Measurements from ENCODE around the gene OPCML. TPM values are rescaled to one million over a fixed set of nuclear protein-coding genes. Genes with fewer than 3 reads are reported as not detected.

The OPCML gene
- total RNA-seq, 1 donor: under 0.01 TPM

DNA sequence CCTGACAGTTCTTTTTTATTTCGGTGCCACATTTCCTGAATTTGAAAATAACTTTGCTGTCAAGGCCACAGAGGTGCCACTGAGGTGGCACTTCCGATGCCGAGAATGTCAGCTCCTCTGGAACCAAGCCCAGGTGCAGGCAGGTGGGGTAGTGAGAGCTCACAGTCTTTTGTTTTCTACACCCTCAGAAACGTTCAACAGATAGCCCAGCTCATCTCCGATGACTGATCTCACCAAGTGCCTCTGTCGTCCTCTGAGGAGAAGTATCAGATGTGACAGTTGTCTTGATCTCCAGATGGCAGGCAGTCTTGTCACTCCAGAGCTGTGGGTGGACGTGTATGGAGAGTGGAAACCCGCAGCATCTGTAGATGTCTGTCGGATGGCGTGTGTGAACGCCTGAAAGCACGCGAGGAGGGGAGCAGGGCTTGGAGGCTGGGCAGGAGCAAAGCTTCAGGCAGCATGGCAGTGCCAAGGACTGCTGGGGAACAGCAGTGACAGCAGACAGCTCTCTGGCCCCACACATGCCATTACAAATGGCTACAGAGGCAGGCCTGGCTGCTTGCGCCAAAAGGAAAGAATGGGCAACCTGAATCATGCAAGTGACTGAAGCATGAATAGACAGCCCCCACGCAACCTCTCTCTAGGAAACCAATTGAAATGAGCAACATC is 877.0 kb downstream of the OPCML start:
- Histone ChIP-seq H3K9me3 (ENCODE audit: low read depth, low read length) (no peaks in the 10 kb centered on the region), H3K4me1 (ENCODE audit: insufficient read depth, low read length) (no peaks in the 10 kb centered on the region), H3K27me3 (ENCODE audit: insufficient read depth, low read length) (no peaks in the 10 kb centered on the region), H3K4me3 (ENCODE audit: low read length) (no peak overlapping the region)

DNA sequence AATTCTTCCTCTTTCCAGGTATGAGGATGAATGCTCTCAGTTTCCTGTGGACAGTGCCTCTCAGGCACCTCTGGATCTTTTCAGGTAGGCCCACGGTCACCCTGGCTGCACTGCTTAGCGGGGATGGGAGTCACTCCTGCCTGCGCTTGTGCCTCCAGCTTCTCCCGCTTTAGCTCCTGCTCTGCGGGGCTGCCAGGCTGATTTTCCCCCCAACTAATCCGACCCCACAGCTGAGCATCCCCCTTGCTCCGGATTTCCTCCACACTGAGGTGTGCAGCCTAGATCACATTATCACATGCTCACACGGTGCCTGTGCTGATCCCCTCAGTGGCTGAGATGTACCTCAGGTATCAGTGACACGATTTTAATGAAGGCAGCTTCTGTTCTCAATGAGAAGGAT is 879.1 kb downstream of the OPCML start:
- no peaks in the 10 kb centered on the region for H3K27me3 ChIP-seq (ENCODE audit: insufficient read depth, low read length)
- H3K9me3 ChIP-seq (ENCODE audit: low read depth, low read length): no peaks in the 10 kb centered on the region
- H3K4me1 ChIP-seq (ENCODE audit: insufficient read depth, low read length): no peaks in the 10 kb centered on the region
- no peak overlapping the region for H3K4me3 ChIP-seq (ENCODE audit: low read length)

- Histone ChIP-seq H3K9me3 (ENCODE audit: low read depth, low read length) (no peaks in the 10 kb centered on the region), H3K4me3 (ENCODE audit: low read length) (no peak overlapping the region), H3K27me3 (ENCODE audit: insufficient read depth, low read length) (no peaks in the 10 kb centered on the region), H3K4me1 (ENCODE audit: insufficient read depth, low read length) (no peaks in the 10 kb centered on the region)
These were observed 881.2 kb downstream of the OPCML start for GRCh38 chr11:132650969-132651720.

DNA sequence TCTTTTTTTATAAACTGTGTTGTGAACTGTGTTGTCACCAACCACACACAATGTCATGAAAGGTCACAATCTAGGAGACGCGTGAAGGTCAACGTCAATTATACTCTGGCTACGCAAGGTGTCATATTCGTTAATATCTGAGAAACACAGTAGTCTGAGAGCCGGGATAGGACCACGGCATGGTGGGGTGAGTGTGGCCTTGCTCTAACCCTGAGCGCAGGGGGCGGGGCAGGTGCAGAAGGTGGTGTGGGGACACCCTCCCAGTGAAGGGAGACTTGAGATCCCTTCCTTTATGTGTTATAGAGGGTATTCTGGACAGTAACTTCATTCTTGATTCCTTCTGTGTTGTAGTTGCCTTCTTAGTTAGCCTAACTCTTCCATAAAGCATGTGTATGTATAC is 883.0 kb downstream of the OPCML start:
- H3K27me3 ChIP-seq (ENCODE audit: insufficient read depth, low read length): no peaks in the 10 kb centered on the region
- no peaks in the 10 kb centered on the region for H3K9me3 ChIP-seq (ENCODE audit: low read depth, low read length)
- H3K4me3 ChIP-seq (ENCODE audit: low read length): no peak overlapping the region
- no peaks in the 10 kb centered on the region for H3K4me1 ChIP-seq (ENCODE audit: insufficient read depth, low read length)

GRCh38 chr11:132648851-132649250 is 883.5 kb downstream of the OPCML start:
- no peak overlapping the region for H3K4me3 ChIP-seq (ENCODE audit: low read length)
- H3K27me3 ChIP-seq (ENCODE audit: insufficient read depth, low read length): no peaks in the 10 kb centered on the region
- H3K9me3 ChIP-seq (ENCODE audit: low read depth, low read length): no peaks in the 10 kb centered on the region
- H3K4me1 ChIP-seq (ENCODE audit: insufficient read depth, low read length): no peaks in the 10 kb centered on the region

DNA sequence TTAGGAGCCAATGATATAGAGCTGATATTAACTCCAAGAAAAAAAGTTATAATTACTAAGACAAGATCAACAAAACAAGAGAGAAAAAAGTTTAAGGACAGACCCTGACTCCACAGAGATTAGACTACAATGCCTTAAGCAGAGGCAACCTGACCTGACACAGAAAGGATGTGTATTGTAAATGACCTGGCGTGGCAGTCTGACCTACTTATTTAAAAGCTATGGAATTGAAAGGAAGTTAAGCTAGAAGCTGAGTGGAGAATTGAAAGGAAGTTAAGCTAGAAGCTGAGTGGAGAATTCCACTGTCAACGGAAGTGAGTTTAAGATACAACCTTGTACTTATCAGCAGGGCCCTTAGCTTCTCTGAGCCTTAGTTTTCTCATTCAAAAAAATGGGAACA is 885.4 kb downstream of the OPCML start:
- H3K9me3 ChIP-seq (ENCODE audit: low read depth, low read length): no peaks in the 10 kb centered on the region
- no peaks in the 10 kb centered on the region for H3K27me3 ChIP-seq (ENCODE audit: insufficient read depth, low read length)
- H3K4me1 ChIP-seq (ENCODE audit: insufficient read depth, low read length): no peaks in the 10 kb centered on the region
- H3K4me3 ChIP-seq (ENCODE audit: low read length): no peak overlapping the region

DNA sequence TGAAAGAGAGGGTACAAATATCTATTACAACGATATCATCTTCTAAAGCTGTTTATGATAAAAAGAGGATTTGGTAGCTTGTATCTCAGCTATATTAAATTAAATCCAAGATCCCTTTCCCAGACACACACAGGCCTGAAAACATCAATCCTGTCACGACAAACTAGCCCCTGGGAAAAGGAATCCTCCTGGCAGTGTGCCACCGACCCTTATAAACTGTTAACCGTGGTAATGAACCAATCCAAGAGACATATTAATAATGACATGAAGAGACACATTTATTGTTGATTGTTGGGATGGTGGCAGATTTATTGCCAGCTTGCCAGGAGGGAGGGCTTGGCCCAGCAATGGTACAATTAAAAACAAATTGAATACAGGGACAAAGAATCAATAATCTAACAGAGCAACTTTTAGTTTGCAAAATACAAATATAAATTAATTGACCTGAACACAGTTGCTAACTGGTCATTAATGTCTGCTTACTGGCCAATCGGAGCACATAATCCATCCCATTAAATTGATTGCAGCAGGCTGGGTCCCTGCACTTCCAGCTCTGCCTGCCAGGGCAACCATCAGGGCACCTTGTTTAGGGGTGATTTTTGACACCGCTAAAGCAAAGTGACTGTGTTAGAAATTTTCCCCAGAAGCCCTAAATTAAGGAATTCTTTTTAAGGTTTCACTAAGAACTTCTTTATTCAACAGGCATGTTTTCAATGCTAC is 887.6 kb downstream of the OPCML start:
- Histone ChIP-seq H3K4me3 (ENCODE audit: low read length) (no peak overlapping the region), H3K27me3 (ENCODE audit: insufficient read depth, low read length) (no peaks in the 10 kb centered on the region), H3K4me1 (ENCODE audit: insufficient read depth, low read length) (no peaks in the 10 kb centered on the region), H3K9me3 (ENCODE audit: low read depth, low read length) (no peaks in the 10 kb centered on the region)

DNA sequence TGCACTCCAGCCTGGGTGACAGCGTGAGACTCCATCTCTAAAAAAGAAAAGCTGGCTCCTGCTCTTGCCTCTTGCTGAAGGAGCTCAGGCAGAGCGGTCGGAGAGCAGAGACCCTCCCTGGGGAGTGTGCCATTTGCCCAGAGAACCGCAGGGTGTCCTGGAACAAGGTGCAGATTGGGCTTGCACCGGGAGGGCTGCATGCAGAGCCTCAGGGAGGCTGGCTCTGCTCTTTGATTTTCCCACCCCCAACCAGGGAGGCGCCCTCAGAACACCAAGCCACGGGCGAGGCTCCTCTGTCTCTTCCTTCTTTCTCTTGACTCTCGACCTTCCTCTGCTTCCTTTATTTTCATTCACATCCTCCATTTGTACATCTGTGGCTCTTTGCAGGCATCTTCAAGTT is 889.1 kb downstream of the OPCML start:
- Histone ChIP-seq H3K4me3 (ENCODE audit: low read length) (no peak overlapping the region), H3K4me1 (ENCODE audit: insufficient read depth, low read length) (no peaks in the 10 kb centered on the region), H3K27me3 (ENCODE audit: insufficient read depth, low read length) (no peaks in the 10 kb centered on the region), H3K9me3 (ENCODE audit: low read depth, low read length) (no peaks in the 10 kb centered on the region)

- Histone ChIP-seq H3K4me3 (ENCODE audit: low read length) (no peak overlapping the region), H3K9me3 (ENCODE audit: low read depth, low read length) (no peaks in the 10 kb centered on the region), H3K4me1 (ENCODE audit: insufficient read depth, low read length) (no peaks in the 10 kb centered on the region), H3K27me3 (ENCODE audit: insufficient read depth, low read length) (no peaks in the 10 kb centered on the region)
These were observed 891.3 kb downstream of the OPCML start for GRCh38 chr11:132640952-132641351.

- Histone ChIP-seq H3K4me1 (ENCODE audit: insufficient read depth, low read length) (no peaks in the 10 kb centered on the region), H3K4me3 (ENCODE audit: low read length) (no peak overlapping the region), H3K27me3 (ENCODE audit: insufficient read depth, low read length) (no peaks in the 10 kb centered on the region), H3K9me3 (ENCODE audit: low read depth, low read length) (no peaks in the 10 kb centered on the region)
These were observed 892.3 kb downstream of the OPCML start for GRCh38 chr11:132639986-132640385.

DNA sequence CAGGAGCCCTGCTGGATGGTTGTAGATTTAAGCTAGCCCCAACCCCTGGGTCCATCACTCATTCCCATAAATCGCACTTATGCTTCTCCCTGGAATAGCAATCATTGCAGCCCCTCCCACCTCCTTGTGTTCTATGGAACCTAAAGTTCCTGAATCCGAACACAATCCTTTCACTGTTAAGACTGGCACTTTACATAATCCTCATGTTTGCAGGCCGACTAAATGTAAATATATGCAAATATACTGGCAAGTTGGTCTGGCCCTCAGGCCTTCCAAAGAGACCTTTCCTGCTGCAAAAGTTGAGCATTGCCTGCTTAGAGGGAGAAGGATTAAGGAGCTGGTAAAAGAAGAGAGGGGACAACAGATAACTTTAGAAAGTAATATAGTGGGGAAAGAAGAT is 892.9 kb downstream of the OPCML start:
- Histone ChIP-seq H3K27me3 (ENCODE audit: insufficient read depth, low read length) (no peaks in the 10 kb centered on the region), H3K4me1 (ENCODE audit: insufficient read depth, low read length) (no peaks in the 10 kb centered on the region), H3K4me3 (ENCODE audit: low read length) (no peak overlapping the region), H3K9me3 (ENCODE audit: low read depth, low read length) (no peaks in the 10 kb centered on the region)

DNA sequence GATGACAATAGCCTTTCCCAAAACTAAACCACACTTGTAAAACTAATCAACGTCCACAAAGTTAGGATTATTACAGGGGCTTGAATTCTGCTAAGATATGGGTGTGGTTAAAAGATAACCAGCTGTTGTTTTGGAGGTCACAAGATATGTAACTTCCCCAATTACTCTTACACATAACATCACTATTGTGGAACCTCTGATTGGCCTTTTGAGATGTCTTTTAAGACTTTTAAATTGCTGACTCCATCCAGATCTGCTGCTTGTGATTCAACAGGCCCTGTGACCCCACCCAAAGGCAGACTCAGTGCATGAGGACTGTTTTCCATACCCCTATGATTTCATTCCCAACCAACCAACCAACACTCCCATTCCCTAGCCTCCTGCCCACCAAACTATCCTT is 893.9 kb downstream of the OPCML start:
- H3K4me3 ChIP-seq (ENCODE audit: low read length): no peak overlapping the region
- no peaks in the 10 kb centered on the region for H3K27me3 ChIP-seq (ENCODE audit: insufficient read depth, low read length)
- H3K9me3 ChIP-seq (ENCODE audit: low read depth, low read length): no peaks in the 10 kb centered on the region
- H3K4me1 ChIP-seq (ENCODE audit: insufficient read depth, low read length): no peaks in the 10 kb centered on the region

- Histone ChIP-seq H3K4me1 (ENCODE audit: insufficient read depth, low read length) (no peaks in the 10 kb centered on the region), H3K4me3 (ENCODE audit: low read length) (no peak overlapping the region), H3K27me3 (ENCODE audit: insufficient read depth, low read length) (no peaks in the 10 kb centered on the region), H3K9me3 (ENCODE audit: low read depth, low read length) (no peaks in the 10 kb centered on the region)
These were observed 895.8 kb downstream of the OPCML start for GRCh38 chr11:132636523-132636922.

GRCh38 chr11:132632641-132633124 is 899.6 kb downstream of the OPCML start:
- Histone ChIP-seq H3K4me3 (ENCODE audit: low read length) (no peak overlapping the region), H3K9me3 (ENCODE audit: low read depth, low read length) (no peaks in the 10 kb centered on the region), H3K4me1 (ENCODE audit: insufficient read depth, low read length) (no peaks in the 10 kb centered on the region), H3K27me3 (ENCODE audit: insufficient read depth, low read length) (no peaks in the 10 kb centered on the region)

GRCh38 chr11:132631989-132632388 is 900.3 kb downstream of the OPCML start:
- no peaks in the 10 kb centered on the region for H3K4me1 ChIP-seq (ENCODE audit: insufficient read depth, low read length)
- no peak overlapping the region for H3K4me3 ChIP-seq (ENCODE audit: low read length)
- no peaks in the 10 kb centered on the region for H3K27me3 ChIP-seq (ENCODE audit: insufficient read depth, low read length)
- H3K9me3 ChIP-seq (ENCODE audit: low read depth, low read length): no peaks in the 10 kb centered on the region
